Ecto neural progenitor cell (in vitro differentiated cells): Measurements from ENCODE around the gene DDX25.
A peak's percentile ranks its signal among the peaks of the same experiment; 100 is the strongest.
"Not testable (repeated sequence)": the region's sequence is repeated elsewhere in the genome, so short reads cannot be mapped to it uniquely, and the experiment has no call there.

Source experiments
- DNase-seq: peaks from one replicate; pipeline ENCODE4 v3.0.0-alpha.2; 2018; ENCODE audit warnings: low spot score

DDX25 gene

DNA sequence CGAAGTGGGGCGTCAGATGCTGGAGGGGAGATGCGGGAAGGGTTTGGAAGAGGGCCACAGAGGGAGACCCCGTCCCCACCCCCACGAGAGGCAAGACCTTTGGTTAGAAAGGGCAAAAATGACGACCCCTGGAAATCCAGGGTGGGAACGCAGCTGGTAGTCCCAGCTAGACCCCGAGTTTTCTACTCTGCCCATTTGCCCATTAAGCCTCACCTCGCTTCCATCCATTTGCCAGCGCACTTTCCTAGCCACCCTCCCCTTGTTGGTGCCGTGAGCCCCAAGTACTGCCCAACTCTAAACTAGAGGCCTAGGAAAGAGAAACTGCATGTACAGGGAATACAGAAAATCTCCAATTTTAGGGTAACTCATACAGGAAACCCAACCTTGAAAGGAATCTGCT, 370 bp downstream of the DDX25 start:
- no peak for DNase-seq

GRCh38 chr11:125910226-125910849, 6.0 kb downstream of the DDX25 start:
- DNase-seq: no peak

GRCh38 chr11:125914601-125915000, 10.3 kb downstream of the DDX25 start:
- DNase-seq: not testable (repeated sequence)

DNA sequence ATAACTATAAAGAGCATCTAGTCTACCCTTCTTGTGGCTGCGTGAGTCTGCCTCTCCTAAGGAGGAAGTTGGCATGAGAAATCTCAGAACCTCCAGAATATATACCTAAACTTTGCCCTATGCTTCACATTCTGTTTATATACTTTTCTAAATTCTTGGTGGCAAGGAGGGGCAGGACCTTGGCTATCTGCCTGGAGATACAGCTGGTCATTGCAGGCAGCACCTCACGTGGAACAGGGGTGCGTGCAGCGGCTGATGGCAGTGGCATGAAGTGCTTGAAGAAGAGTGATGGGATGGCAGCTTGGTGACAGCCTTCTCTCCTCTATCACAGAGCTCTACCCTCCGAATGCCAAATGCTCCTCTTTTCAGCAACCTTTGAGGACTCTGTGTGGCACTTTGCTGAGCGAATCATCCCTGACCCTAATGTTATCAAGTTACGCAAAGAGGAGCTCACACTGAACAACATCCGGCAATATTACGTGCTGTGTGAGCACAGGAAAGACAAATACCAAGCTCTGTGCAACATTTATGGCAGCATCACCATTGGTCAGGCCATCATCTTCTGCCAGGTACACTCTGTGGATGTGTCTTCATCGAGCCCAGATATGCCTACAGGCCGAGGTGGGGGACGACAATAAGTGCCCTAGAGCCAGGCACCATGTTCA, 12.5 kb downstream of the DDX25 start:
- DNase-seq: no peak

DNA sequence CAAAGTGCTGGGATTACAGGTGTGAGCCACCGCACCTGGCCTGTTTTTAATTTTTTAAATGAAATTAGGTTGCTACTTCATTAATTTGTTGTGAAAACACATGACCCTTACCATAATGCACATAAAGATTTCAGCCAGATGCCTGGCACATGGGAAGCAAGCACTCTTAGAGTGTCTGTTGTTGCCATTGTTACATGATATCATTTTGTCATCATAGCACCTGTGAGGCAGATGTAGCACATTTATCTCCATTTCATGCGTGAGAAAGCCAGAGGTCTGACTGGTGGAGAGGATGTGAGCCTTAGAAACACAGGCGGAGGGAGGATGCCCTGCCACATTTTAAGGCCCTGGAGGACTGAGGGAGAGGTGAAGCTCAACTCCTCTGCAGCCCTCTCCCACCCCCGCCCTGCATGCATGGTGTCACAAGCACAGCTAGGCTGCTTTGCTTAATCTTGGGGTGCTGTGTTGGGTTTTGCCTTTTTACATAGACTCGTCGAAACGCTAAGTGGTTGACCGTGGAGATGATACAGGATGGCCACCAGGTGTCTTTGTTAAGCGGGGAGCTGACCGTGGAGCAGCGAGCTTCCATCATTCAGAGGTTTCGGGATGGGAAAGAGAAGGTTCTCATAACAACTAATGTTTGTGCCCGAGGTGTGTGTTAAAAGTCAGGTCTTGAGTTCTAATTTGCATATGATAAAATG, 14.0 kb downstream of the DDX25 start:
- no peak for DNase-seq

DNA sequence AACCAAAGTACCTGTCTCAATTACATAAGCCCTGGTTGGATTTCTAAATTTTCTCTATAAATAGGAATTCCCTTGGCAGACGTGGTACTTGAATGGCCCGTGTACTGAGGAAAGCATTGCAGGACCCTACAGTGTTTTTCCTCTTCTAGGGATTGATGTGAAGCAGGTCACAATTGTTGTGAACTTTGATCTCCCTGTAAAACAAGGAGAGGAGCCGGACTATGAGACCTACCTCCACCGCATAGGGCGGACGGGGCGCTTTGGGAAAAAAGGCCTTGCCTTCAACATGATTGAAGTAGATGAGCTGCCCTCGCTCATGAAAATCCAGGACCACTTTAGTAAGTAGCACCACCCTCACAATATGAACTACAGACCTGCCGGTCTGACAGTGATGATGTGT, 16.7 kb downstream of the DDX25 start:
- no peak for DNase-seq

DNA sequence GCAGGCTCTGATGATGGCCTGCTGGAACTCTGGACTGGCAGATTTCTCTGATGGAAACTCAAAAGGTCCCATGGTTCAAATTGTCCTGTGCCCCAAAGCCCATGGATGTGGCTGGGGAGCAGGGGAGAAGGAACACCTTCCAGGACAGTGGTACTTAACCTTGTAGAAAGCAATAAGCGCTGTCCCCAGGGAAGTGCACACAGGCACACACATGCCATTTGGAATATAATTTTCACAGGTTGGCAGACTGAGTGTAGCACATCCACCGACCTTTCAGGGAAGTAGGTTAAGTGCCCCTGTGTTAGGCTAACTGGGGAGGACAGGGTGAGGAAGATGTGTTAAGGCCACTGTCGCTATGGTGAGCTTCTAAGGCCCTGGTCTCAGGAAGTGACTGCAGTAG, 17.8 kb downstream of the DDX25 start:
- no peak for DNase-seq

GRCh38 chr11:125923012-125923579, 18.8 kb downstream of the DDX25 start:
- peak; percentile 70 for DNase-seq

- no peak for DNase-seq
Observed at GRCh38 chr11:125923633-125924032, 19.3 kb downstream of the DDX25 start.

DNA sequence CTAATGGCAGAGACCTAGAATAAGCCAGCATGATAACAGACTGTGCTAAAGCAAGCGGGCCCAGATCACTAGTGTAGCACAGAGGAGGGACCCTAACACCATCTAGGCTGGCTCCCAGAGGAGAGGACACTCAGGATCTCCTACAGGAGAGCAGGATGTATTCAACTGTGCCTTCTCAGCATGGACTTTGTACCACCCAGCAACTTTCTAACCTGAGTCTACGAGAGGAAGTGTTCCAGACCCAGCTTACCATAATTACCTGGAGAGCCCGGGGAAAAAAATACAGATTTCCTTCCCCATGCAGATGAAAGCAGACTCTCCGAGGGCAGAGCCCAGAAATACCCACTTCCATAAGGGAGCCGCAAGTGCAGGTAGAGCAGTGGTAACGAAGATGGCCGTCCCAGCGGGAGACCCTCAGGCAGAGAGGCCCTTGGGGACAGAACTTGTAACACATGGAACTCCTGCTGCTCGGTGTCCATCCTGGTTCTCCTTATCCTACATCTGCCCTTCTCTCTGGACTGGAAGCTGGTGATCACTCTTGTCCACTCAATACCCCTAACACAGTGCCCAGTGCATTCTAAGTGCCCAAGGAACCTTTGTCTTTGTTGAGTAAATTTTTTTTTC, 20.2 kb downstream of the DDX25 start:
- no peak for DNase-seq

DNA sequence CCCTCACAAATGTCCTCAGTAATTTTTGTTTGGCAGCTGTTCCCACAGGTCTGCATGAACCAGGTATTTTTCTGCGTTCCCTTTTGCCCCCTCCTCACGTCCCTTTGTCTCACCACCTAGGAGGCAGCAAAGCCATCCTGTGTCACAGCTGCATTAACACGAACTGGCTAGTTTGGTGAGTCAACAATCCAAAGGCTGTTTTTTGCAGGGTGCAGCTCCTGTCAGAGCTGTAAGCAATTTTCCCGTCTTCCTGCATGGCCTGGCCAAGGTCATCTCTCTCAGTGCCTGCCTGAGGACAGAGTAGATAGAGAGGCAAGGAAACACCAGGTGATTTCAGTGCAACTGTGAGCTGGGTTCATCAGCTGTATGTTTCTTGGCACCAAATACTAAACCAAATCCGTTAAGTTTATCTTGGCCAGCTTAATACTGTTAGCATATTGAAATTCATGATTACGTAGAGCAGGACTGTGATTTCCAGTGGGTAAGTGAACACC, 21.0 kb downstream of the DDX25 start:
- DNase-seq: no peak

DNA sequence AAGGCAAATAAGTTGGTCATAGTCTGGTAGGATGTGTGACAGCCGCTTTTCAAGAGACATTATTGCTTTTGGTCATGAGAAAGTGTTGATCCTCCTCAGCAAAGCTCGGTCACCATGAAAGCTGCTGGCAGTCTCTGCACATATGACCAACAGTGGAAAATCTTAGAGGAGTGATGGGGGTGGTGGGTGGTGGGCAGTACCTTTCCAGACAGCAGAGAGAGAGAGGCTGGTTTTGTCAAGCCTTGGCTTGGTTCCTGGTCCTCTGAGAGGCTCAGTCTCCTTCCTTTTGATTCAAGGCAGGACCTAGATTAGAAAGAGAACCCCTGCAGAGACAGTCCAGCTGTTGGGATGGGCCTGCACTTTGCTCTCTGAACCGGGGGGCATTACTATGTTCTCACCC, 21.5 kb downstream of the DDX25 start:
- no peak for DNase-seq

DNA sequence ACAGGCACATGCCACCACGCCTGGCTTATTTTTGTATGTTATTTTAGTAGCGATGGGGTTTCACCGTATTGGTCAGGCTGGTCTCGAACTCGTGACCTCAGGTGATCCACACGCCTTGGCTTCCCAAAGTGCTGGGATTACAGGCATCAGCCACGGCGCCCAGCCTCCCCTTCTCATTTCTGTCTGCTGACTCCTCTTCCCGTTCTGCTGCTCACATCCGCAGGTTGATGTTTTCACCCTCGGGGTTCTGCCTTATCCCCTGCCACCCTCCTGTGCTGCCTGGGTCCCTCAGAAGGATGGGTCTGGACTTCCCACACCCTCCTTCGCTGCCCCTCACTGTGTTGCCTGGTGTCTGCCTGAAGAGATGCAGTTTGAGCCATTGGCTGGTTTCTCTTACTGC, 22.4 kb downstream of the DDX25 start:
- DNase-seq: no peak

- DNase-seq: no peak
Observed at GRCh38 chr11:125929445-125930075, 25.3 kb downstream of the DDX25 start.

DNA sequence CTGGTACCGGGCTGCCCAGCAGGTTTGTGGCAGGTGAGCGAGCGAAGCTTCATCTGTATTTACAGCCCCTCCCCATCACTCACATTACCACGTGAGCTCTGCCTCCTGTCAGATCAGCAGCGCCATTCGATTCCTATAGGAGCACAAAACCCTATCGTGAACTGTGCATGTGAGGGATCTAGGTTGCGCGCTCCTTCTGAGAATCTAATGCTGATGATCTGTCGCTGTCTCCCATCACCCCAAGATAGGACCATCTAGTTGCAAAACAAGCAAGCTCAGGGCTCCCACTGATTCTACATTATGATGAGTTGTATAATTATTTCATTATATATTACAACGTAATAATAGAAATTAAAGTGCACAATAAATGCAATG, 25.8 kb downstream of the DDX25 start:
- no peak for DNase-seq

- DNase-seq: no peak
Observed at GRCh38 chr11:125931116-125931515, 26.8 kb downstream of the DDX25 start.

DNA sequence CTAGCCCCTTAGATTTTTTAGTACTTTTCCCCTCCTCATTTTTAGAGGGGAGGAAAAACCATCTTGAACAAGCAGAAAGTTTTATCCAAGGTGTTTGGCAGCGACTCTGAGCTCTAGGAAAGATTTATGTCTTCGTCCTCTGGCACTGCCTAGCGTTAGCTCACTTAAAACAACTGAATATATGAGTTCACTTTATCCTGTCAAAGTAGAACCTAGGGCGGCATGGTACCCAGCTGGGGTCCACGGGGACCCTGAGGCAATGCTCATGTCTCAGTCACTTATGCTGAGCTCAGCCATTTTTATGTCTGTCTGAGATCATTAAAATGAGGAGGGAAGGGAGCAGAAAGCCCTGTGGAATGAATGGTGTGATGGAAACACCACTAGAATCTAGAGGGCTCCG, 27.4 kb downstream of the DDX25 start:
- no peak for DNase-seq

- DNase-seq: no peak
Observed at GRCh38 chr11:125932301-125932700, 28.0 kb downstream of the DDX25 start.

GRCh38 chr11:125933030-125933813, 28.9 kb downstream of the DDX25 start:
- DNase-seq: no peak

- no peak for DNase-seq
Observed at GRCh38 chr11:125934473-125934872, 30.2 kb downstream of the DDX25 start.

DNA sequence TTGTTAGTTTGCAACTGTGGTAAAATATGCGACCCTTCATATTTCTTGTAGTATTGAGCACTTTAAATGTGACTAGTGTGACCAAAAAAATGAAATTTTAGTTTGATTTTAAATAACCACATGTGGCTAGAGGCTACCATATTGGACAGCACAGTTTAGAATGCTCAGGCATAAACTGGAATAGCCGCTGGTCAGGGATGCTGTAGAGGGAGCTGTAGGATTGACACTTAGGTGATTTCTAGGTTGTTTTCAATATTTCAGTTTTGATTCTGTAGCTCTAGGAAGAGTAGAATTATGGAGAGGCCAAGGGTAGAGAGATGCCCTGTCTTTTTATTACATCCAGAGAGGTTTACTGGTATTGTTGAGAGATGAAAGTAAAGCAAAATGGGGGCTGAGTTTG, 30.7 kb downstream of the DDX25 start:
- no peak for DNase-seq
